ENCODE data around the gene CAPN1. TPM values are rescaled to one million over a fixed set of nuclear protein-coding genes. Genes with fewer than 3 reads are reported as not detected.

The CAPN1 gene
- 36.7 TPM for polyA plus RNA-seq (2012; ENCODE audit: insufficient read depth, insufficient read length, low read depth)

DNA sequence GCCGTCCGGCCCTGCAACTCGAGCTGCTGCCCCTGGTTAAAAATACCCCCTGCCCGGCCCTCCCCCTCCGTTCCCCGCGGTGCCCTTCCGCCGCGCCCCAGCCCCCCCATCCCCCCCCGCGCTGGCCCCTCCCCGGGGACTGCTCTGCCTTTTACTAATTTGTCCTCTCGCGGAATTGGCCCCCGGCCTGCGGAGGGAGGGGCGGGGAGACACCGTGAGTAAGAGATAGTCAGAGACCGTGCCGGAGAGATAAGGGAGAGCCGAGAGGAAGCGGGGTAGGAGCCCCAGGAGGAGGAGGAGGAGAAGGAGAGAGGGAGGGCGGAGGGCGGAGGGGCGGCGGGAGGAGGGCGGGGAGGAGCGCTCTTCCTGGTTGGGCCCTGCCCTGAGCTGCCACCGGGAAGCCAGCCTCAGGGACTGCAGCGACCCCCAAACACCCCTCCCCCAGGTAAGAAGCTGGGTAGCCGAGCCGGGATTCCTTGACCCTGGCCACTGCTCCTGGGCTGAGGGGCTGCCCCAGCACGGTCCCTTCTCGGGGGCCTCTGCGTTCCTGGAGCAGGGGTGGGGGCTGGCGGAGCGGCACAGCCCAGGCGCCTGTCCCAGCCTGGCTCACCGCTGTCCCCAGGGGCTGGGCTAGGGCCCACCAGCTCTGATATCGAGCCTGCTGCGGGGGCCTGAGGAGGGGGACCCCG, at the start of gene CAPN1:
TSS of gene CAPN1 (plus strand) at position 360 of the 689 bp plus-strand sequence. CDS start 774 bp downstream, outside the sequence.
- no peaks in the 10 kb centered on the region for H3K9me3 ChIP-seq

DNA sequence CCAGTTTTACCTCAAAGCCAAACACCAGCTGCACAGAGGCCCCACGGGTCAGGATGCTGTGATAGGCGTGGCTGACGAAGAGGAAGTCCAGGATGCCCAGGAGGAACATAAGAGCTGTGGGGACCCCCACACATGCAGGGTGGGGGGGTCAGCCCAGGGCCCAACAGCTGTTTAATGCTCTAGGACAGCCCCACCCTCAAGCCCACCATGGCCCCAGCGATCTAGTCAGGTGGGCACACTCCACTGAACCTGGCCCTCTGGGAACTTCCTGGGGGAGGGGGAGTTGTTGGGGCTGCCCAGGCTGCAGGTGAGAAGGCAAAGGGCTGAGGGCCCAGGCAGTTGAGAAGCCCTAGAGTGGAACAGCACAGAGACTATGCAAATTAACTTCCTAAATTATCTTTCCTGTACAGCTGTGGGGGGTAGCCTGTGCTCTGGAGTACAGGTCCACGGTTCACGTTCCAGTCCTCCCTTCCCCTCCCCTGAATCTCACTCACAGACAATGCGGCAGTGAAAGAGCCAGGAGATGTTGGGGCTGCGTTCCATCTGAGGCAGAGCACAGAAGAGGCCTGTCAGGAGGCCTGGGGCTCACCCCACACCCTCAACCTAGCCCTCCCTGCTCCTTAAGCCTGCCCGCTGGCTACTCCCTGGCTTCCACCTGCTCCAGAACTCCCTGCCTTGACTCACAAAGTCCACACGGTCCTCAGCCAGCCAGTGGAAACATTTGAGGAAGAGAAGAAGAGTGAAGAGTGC, 49.3 kb upstream of the CAPN1 start:
- no peak for DNase-seq
- Histone ChIP-seq H3K27me3 (no peaks in the 10 kb centered on the region), H3K9me3 (no peaks in the 10 kb centered on the region), H3K4me3 (ENCODE audit: low read depth, low read length) (no peak overlapping the region), H3K36me3 (peaks cover 9% of the 10 kb centered on the region; the same call in 1 of the 2 replicates), H3K4me1 (no peaks in the 10 kb centered on the region)
- TF ChIP-seq, protein P1, sequence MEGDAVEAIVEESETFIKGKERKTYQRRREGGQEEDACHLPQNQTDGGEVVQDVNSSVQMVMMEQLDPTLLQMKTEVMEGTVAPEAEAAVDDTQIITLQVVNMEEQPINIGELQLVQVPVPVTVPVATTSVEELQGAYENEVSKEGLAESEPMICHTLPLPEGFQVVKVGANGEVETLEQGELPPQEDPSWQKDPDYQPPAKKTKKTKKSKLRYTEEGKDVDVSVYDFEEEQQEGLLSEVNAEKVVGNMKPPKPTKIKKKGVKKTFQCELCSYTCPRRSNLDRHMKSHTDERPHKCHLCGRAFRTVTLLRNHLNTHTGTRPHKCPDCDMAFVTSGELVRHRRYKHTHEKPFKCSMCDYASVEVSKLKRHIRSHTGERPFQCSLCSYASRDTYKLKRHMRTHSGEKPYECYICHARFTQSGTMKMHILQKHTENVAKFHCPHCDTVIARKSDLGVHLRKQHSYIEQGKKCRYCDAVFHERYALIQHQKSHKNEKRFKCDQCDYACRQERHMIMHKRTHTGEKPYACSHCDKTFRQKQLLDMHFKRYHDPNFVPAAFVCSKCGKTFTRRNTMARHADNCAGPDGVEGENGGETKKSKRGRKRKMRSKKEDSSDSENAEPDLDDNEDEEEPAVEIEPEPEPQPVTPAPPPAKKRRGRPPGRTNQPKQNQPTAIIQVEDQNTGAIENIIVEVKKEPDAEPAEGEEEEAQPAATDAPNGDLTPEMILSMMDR (IDR thresholded peaks at IDR 0.05; ENCODE audit: low read depth, low read length): no peak

More for the DNA sequence above, at the start of gene CAPN1:
- Histone ChIP-seq H3K4me3 (ENCODE audit: low read depth, low read length) (peak within 1 kb of the TSS; percentile 60), H3K4me1 (no peaks in the 10 kb centered on the region), H3K36me3 (no peaks in the 10 kb centered on the region), H3K27me3 (no peaks in the 10 kb centered on the region)
- peak; percentile 71 for DNase-seq
- TF ChIP-seq, protein P1 (IDR thresholded peaks at IDR 0.05; ENCODE audit: low read depth, low read length): no peak

DNA sequence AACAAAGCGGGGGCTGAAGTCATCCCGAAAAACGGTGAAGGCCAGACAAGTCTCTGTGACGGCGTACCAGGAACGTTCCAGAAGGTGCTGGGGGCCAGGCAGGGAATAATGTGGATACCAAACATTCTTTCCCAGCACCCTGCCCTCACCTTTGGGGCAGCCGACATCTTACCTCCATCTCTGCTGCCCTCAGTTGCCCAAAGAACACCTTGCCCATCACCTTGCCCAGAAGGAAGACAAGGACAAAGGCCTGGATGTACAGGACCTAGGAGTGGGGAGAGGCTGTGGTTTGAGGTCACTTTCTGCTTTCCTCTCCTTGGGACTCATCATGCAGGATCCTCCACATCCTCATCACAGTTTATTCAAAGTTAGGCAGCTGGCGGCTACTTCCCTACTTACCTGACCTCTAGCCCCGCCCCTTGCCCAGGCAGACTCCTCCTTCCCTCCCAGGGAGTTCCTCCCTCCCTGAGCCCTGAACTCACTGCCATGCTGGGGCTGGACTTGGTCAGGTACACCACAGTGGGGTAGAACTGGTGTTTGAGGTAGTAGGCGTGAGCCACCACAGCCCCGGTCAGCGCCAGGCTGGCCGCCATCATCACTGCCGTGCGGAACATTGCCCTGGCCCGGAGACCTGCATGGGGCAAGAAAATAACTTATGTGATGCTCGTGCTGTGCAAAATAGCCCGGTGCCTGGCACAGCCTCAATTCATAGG, 48.6 kb upstream of the CAPN1 start:
- TF ChIP-seq, protein P1 (IDR thresholded peaks at IDR 0.05; ENCODE audit: low read depth, low read length): no peak
- Histone ChIP-seq H3K36me3 (peaks cover 9% of the 10 kb centered on the region; the same call in 1 of the 2 replicates), H3K4me3 (ENCODE audit: low read depth, low read length) (peak overlapping the region; percentile 73), H3K9me3 (no peaks in the 10 kb centered on the region), H3K4me1 (no peaks in the 10 kb centered on the region), H3K27me3 (no peaks in the 10 kb centered on the region)
- DNase-seq: no peak

DNA sequence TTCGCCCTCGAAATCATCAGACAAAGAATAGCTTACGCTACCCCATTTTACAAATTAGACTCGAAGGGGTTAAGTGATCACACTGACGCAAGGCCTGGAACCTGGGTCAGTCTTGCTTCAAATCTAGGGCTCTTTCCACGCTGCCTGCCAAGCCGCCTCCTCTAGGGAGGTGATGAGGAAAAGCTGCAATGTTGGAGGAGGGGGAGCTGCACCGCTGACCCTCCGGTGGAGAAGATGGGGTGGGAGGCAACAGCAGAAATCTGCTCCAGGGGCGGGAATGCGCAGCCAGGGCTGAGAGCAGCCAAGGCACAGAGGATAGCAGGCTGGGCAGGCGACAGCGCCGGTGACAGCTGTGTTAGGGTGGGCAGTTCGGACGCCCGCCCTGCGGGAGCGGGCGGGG, 48.0 kb upstream of the CAPN1 start:
- H3K4me1 ChIP-seq: no peaks in the 10 kb centered on the region

DNA sequence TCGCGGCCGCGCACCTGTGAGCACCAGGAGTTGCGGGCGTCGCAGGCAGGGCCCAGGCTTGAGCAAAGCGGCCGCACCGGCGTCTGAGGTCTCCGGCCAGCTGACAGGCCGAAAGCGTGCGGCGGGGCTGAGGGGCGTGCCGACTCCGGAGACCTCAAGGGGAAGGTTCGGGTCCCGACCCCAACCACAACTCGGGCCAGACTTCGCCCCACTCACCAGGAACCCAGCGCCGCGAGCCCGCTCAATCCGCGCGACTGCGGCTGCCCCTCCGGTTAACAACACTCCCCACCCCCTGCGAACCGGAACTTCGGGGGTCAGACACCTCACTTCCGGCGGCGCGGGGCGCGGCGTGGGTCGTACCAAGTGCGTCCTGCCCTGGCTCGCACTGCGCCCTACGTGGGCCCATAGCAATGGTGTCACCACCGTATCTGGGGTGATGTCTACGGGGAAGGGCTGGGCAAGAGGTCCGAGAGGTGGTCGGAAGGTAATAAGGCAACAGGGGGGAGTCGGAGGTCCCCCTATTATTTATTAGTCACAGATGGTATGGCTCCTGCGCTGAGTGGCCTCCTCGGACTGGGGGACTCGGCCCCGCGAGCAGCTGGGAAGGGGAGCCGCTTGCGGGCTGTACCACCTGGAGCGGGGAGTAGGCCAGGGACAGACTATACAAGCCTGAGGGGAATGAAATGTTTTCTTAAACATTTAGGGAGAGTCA, 47.3 kb upstream of the CAPN1 start, which contains the start of gene SYVN1:
TSS of gene SYVN1 (minus strand) at position 280 of the 712 bp plus-strand sequence. CDS start 918 bp downstream, outside the sequence.
- TF ChIP-seq, protein P1 (IDR thresholded peaks at IDR 0.05; ENCODE audit: low read depth, low read length): no peak
- peak; percentile 84 for DNase-seq
- Histone ChIP-seq H3K36me3 (peaks cover 9% of the 10 kb centered on the region; the same call in 1 of the 2 replicates), H3K9me3 (no peaks in the 10 kb centered on the region), H3K4me3 (ENCODE audit: low read depth, low read length) (peak within 1 kb of the TSS; percentile 73), H3K4me1 (no peaks in the 10 kb centered on the region), H3K27me3 (no peaks in the 10 kb centered on the region)

More for the DNA sequence above, 48.0 kb upstream of the CAPN1 start:
- H3K4me3 ChIP-seq (ENCODE audit: low read depth, low read length): peak overlapping the region; percentile 73
- H3K9me3 ChIP-seq: no peaks in the 10 kb centered on the region
- no peak for DNase-seq
- H3K36me3 ChIP-seq: peaks cover 9% of the 10 kb centered on the region; the same call in 1 of the 2 replicates
- no peaks in the 10 kb centered on the region for H3K27me3 ChIP-seq
- TF ChIP-seq, protein P1 (IDR thresholded peaks at IDR 0.05; ENCODE audit: low read depth, low read length): no peak
